ENCODE results near the gene TUSC2. TPM values are rescaled to one million over a fixed set of nuclear protein-coding genes. Genes with fewer than 3 reads are reported as not detected.

TUSC2 gene
- total RNA-seq, 1 experiment from 2014 or later: 15.2 TPM

DNA sequence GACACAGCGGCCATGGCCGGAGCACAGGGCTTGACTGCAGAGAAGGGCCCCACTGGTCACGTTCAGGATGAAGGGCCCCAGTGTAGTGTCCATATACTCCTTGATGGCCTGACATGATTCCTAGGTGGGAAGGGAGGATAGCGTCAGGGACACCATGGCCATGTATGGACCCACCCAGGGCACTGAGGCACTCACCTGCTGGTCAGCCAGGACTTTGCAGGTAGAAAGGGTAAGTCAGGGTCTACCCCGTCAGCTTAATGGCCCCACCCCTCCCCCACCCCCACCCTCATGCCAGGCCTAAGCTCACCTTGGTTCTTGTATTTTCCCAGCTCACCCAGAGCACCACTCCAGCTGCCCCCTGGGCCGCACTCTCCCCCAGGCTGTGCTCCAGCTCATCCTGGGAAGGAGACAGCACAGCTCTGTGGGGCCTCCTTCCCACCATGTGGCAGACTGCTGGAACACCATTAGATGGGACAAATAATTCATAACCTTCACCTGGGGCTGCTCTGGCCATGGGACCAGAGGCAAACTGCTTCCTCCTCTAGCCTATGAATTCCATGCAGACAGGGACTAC, 27.3 kb downstream of the TUSC2 start:
- Histone ChIP-seq H3K4me1 (ENCODE audit: insufficient read depth, low read length, poor library complexity, severe bottlenecking) (peaks cover 5% of the 10 kb centered on the region), H3K27ac (ENCODE audit: low read depth, low read length, poor library complexity, severe bottlenecking) (no peak overlapping the region), H3K27me3 (replicated peaks; ENCODE audit: insufficient read depth, low read depth, low read length, poor library complexity) (no peaks in the 10 kb centered on the region), H3K4me3 (ENCODE audit: low read depth, low read length, poor library complexity, severe bottlenecking) (no peak overlapping the region), H3K36me3 (ENCODE audit: insufficient read depth, low read length, poor library complexity, severe bottlenecking) (no peaks in the 10 kb centered on the region), H3K9me3 (ENCODE audit: low read depth, low read length, poor library complexity, severe bottlenecking) (no peaks in the 10 kb centered on the region)
- POLR2A ChIA-PET (ENCODE audit: low non-redundant PET): no interaction called here
- DNase-seq (ENCODE audit: low spot score): no peak
- intact Hi-C loops (cut with micrococcal nuclease; ENCODE audit: unreplicated experiment): no loop called here
- CTCF ChIA-PET: no interaction called here
- no TSS peak for BruUV-seq (replicated peaks)
- no peak for TF ChIP-seq EZH2 (IDR thresholded peaks at IDR 0.05; ENCODE audit: borderline replicate concordance, low read depth, low read length, poor library complexity, severe bottlenecking)
- TF ChIP-seq, protein P1, sequence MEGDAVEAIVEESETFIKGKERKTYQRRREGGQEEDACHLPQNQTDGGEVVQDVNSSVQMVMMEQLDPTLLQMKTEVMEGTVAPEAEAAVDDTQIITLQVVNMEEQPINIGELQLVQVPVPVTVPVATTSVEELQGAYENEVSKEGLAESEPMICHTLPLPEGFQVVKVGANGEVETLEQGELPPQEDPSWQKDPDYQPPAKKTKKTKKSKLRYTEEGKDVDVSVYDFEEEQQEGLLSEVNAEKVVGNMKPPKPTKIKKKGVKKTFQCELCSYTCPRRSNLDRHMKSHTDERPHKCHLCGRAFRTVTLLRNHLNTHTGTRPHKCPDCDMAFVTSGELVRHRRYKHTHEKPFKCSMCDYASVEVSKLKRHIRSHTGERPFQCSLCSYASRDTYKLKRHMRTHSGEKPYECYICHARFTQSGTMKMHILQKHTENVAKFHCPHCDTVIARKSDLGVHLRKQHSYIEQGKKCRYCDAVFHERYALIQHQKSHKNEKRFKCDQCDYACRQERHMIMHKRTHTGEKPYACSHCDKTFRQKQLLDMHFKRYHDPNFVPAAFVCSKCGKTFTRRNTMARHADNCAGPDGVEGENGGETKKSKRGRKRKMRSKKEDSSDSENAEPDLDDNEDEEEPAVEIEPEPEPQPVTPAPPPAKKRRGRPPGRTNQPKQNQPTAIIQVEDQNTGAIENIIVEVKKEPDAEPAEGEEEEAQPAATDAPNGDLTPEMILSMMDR (conservative IDR thresholded peaks at IDR 0.05; ENCODE audit: low read depth, low read length): no peak

DNA sequence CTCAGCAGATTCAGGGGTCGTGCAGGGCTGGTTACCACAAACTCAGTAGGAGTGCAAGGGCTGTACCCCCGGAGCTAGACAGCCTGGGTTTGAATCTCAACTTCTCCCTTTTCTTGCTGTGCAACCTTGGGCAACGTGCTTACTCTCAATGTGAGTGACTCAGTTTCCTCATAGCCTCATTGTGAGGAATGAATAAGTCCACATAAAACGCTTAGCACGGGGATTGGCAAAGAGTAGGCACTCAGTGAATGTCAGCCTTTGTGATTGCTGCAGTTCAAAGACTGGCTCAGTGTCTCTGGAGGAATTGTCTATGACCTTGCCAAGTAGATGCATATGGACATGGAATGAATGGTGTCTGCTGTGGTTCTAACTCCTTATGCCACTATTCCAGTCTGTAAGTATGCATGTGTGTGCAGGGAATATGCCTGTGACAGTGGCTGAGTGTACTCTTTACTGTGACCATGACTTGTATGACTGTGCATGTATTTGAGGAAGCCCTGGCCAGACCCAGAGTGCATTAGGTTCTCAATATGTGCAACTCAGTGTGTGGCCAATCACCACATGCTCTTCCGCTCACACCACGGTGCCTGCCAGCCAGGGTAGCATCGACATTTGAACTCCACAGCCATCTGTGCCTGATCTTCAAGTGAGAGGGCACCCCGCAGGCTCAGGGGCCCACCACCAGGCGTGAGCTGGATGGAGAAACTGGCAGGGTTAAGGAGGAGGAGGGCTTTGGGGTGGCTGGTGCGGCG, 27.9 kb downstream of the TUSC2 start:
- ChIA-PET POLR2A (ENCODE audit: low non-redundant PET) (no interaction called here), CTCF (interaction anchor here (0.9 kb wide), 1 partner anchor 18 kb away, joined by 14 read pairs; no protein-coding TSS in a partner anchor)
- H3K27ac ChIP-seq (ENCODE audit: low read depth, low read length, poor library complexity, severe bottlenecking): peak overlapping the region; percentile 70
- H3K4me3 ChIP-seq (ENCODE audit: low read depth, low read length, poor library complexity, severe bottlenecking): peak overlapping the region; percentile 68
- H3K27me3 ChIP-seq (replicated peaks; ENCODE audit: insufficient read depth, low read depth, low read length, poor library complexity): no peaks in the 10 kb centered on the region
- peaks cover 5% of the 10 kb centered on the region for H3K4me1 ChIP-seq (ENCODE audit: insufficient read depth, low read length, poor library complexity, severe bottlenecking)
- intact Hi-C loops (cut with micrococcal nuclease; ENCODE audit: unreplicated experiment): no loop called here
- no peaks in the 10 kb centered on the region for H3K9me3 ChIP-seq (ENCODE audit: low read depth, low read length, poor library complexity, severe bottlenecking)
- BruUV-seq (replicated peaks): no TSS peak
- no peak for DNase-seq (ENCODE audit: low spot score)
- H3K36me3 ChIP-seq (ENCODE audit: insufficient read depth, low read length, poor library complexity, severe bottlenecking): no peaks in the 10 kb centered on the region
- TF ChIP-seq, protein P1 (conservative IDR thresholded peaks at IDR 0.05; ENCODE audit: low read depth, low read length): no peak
- TF ChIP-seq EZH2 (IDR thresholded peaks at IDR 0.05; ENCODE audit: borderline replicate concordance, low read depth, low read length, poor library complexity, severe bottlenecking): no peak

DNA sequence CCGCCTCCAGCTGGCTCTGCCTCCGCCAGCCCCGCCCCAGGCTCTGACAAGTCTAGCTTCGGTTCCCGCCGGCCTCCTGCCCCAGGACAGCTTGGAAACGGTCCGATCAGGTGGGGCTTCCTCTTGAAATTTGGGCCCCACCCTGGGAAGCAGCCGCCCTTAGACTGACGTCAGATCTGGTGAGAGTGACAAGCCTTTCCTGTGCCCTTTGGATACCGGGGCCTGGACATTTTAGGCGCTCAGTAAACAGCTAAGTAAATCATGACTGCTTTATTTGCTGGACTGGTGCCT, 28.4 kb downstream of the TUSC2 start:
- ChIA-PET CTCF (interaction anchor here (0.9 kb wide), 1 partner anchor 18 kb away, joined by 14 read pairs; no protein-coding TSS in a partner anchor), POLR2A (ENCODE audit: low non-redundant PET) (interaction anchor here (0.9 kb wide), 1 partner anchor 29 kb away, joined by 5 read pairs; no protein-coding TSS in a partner anchor)
- no peak for DNase-seq (ENCODE audit: low spot score)
- Histone ChIP-seq H3K36me3 (ENCODE audit: insufficient read depth, low read length, poor library complexity, severe bottlenecking) (no peaks in the 10 kb centered on the region), H3K9me3 (ENCODE audit: low read depth, low read length, poor library complexity, severe bottlenecking) (no peaks in the 10 kb centered on the region), H3K4me1 (ENCODE audit: insufficient read depth, low read length, poor library complexity, severe bottlenecking) (peaks cover 5% of the 10 kb centered on the region), H3K4me3 (ENCODE audit: low read depth, low read length, poor library complexity, severe bottlenecking) (peak overlapping the region; percentile 68), H3K27ac (ENCODE audit: low read depth, low read length, poor library complexity, severe bottlenecking) (peak overlapping the region; percentile 70), H3K27me3 (replicated peaks; ENCODE audit: insufficient read depth, low read depth, low read length, poor library complexity) (no peaks in the 10 kb centered on the region)
- intact Hi-C loops (cut with micrococcal nuclease; ENCODE audit: unreplicated experiment): no loop called here
- BruUV-seq (replicated peaks): no TSS peak
- TF ChIP-seq, protein P1 (conservative IDR thresholded peaks at IDR 0.05; ENCODE audit: low read depth, low read length): no peak
- TF ChIP-seq EZH2 (IDR thresholded peaks at IDR 0.05; ENCODE audit: borderline replicate concordance, low read depth, low read length, poor library complexity, severe bottlenecking): no peak
